ENCODE results near the gene EHMT1.
"Not testable (repeated sequence)": the region's sequence is repeated elsewhere in the genome, so short reads cannot be mapped to it uniquely, and the experiment has no call there.

- TF ChIP-seq, protein P1, sequence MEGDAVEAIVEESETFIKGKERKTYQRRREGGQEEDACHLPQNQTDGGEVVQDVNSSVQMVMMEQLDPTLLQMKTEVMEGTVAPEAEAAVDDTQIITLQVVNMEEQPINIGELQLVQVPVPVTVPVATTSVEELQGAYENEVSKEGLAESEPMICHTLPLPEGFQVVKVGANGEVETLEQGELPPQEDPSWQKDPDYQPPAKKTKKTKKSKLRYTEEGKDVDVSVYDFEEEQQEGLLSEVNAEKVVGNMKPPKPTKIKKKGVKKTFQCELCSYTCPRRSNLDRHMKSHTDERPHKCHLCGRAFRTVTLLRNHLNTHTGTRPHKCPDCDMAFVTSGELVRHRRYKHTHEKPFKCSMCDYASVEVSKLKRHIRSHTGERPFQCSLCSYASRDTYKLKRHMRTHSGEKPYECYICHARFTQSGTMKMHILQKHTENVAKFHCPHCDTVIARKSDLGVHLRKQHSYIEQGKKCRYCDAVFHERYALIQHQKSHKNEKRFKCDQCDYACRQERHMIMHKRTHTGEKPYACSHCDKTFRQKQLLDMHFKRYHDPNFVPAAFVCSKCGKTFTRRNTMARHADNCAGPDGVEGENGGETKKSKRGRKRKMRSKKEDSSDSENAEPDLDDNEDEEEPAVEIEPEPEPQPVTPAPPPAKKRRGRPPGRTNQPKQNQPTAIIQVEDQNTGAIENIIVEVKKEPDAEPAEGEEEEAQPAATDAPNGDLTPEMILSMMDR (IDR thresholded peaks at IDR 0.05) = not testable (repeated sequence)
- not testable (repeated sequence) for TF ChIP-seq POLR2A (IDR thresholded peaks at IDR 0.05)
Measured at GRCh38 chr9:137780031-137780430, 161.2 kb downstream of the EHMT1 start.

Measured in right lobe of liver (tissue), 4 donors.